GM12878 (cell line): ENCODE results near the gene OPCML. TPM values are rescaled to one million over a fixed set of nuclear protein-coding genes. Genes with fewer than 3 reads are reported as not detected.

Source experiments
- ATAC-seq: fragments of 200-7000 bp; cut with Tn5 transposase; 3 replicates; pipeline ENCODE4 v1.9.1; 2020; ENCODE audit warnings: mild to moderate bottlenecking, moderate library complexity
- BruUV-seq: library from RNA; stranded (reverse); fragments of 400-500 nt; replicated peaks from 2 replicates; lab custom pipeline; 2021; lab: Mats Ljungman, UMichigan
- CTCF ChIA-PET: fragments of 300-600 bp; sonication (Branson Sonifier 250); formaldehyde crosslinking; extraction: SDS; loops from one replicate; lab custom pipeline; 2021; ENCODE audit warnings: inconsistent platforms; lab: Yijun Ruan, JAX
- POLR2A ChIA-PET: fragments of 350-600 bp; formaldehyde crosslinking; extraction: SDS; loops from one replicate; lab custom pipeline; 2021; ENCODE audit warnings: inconsistent platforms; lab: Charles Lee
- RAD21 ChIA-PET: fragments of 300-600 bp; sonication (Branson Sonifier 250); formaldehyde crosslinking; loops from one replicate; lab custom pipeline; 2023; ENCODE audit warnings: antibody characterized with exemption; ENCODE audit not compliant: unreplicated experiment; lab: Charles Lee
- SMC1A ChIA-PET: fragments of 300-600 bp; sonication (Branson Sonifier 250); formaldehyde crosslinking; loops from one replicate; lab custom pipeline; 2023; ENCODE audit not compliant: unreplicated experiment, uncharacterized antibody; lab: Charles Lee
- DNase-seq: peaks from one replicate; pipeline ENCODE4 v3.0.0-alpha.2; 2011; ENCODE audit warnings: low read depth, low spot score
- FAIRE-seq: peaks from 3 replicates; lab custom pipeline; 2011; peaks lifted over from hg19 to GRCh38; lab: Jason Lieb, UNC
- H2AFZ ChIP-seq: 2 replicates; pipeline ENCODE4 v1.6.0; 2011; ENCODE audit warnings: low read depth, low read length, control low read depth; ENCODE audit not compliant: control insufficient read depth
- H3K27ac ChIP-seq: 2 replicates; pipeline ENCODE4 v1.5.1; 2011; ENCODE audit warnings: control low read depth; ENCODE audit not compliant: control insufficient read depth, insufficient read depth
- H3K27me3 ChIP-seq, 2 experiments: replicated peaks in 1 of 2; 2 replicates each; pipeline versions ENCODE4 v1.6.0 to v1.6.1; 2011; ENCODE audit warnings: low read length in 1 of 2; ENCODE audit not compliant: control insufficient read depth in 2 of 2, insufficient read depth in 2 of 2
- H3K36me3 ChIP-seq, 2 experiments: 2 replicates each; pipeline ENCODE4 v1.5.1; 2011; ENCODE audit warnings: low read length in 1 of 2; ENCODE audit not compliant: control insufficient read depth in 2 of 2, insufficient read depth in 2 of 2
- H3K4me1 ChIP-seq: 2 replicates; pipeline ENCODE4 v1.6.1; 2011; ENCODE audit warnings: mild to moderate bottlenecking, low read length, moderate library complexity, mixed read lengths; ENCODE audit not compliant: control insufficient read depth, insufficient read depth
- H3K4me2 ChIP-seq: 2 replicates; pipeline ENCODE4 v1.6.0; 2011; ENCODE audit warnings: control low read depth; ENCODE audit not compliant: control insufficient read depth, insufficient read depth
- H3K4me3 ChIP-seq: fragments of 200-600 bp; sonication (generic); 2 replicates; pipeline ENCODE4 v1.5.1; 2016
- H3K79me2 ChIP-seq: 2 replicates; pipeline ENCODE4 v1.6.0; 2011; ENCODE audit warnings: low read length; ENCODE audit not compliant: control insufficient read depth, insufficient read depth
- H3K9ac ChIP-seq: 2 replicates; pipeline ENCODE4 v1.8.0; 2011; ENCODE audit warnings: low read length, control low read depth, mixed read lengths; ENCODE audit not compliant: control insufficient read depth, insufficient read depth
- H3K9me3 ChIP-seq: replicated peaks from 3 replicates; pipeline ENCODE4 v1.5.1; 2011; ENCODE audit warnings: mild to moderate bottlenecking, low read length; ENCODE audit not compliant: control insufficient read depth, insufficient read depth
- H4K20me1 ChIP-seq: 2 replicates; pipeline ENCODE4 v1.6.0; 2011; ENCODE audit not compliant: control insufficient read depth, insufficient read depth
- EGR1 ChIP-seq, 2 experiments: IDR thresholded peaks; 1 replicate in 1 of 2; 2 replicates in 1 of 2; pipeline ENCODE4 v1.6.1; 2011 to 2012; ENCODE audit warnings: low read depth in 2 of 2, low read length in 2 of 2, borderline replicate concordance in 1 of 2, mild to moderate bottlenecking in 1 of 2, moderate library complexity in 1 of 2
- EP300 ChIP-seq, 2 experiments: fragments of 150-350 bp in 1 of 2; IDR thresholded peaks; 2 replicates each; pipeline ENCODE4 v1.6.1; 2011 to 2012; ENCODE audit warnings: low read depth in 2 of 2, low read length in 2 of 2, borderline replicate concordance in 1 of 2, improper control_type of control experiment in 1 of 2, inconsistent platforms in 1 of 2; ENCODE audit not compliant: control insufficient read depth in 1 of 2
- HDAC6 ChIP-seq: fragments of 200-600 bp; sonication (generic); IDR thresholded peaks from one replicate; pipeline ENCODE4 v1.8.0; 2017; ENCODE audit warnings: antibody characterized with exemption; ENCODE audit not compliant: unreplicated experiment
- IKZF1 ChIP-seq: fragments of 450-650 bp; conservative IDR thresholded peaks from 2 replicates; pipeline ENCODE4 v1.6.1; 2017; ENCODE audit warnings: antibody characterized with exemption, mild to moderate bottlenecking
- KDM1A ChIP-seq: fragments of 200-600 bp; sonication (generic); IDR thresholded peaks from 2 replicates; pipeline ENCODE4 v1.6.1; 2016; ENCODE audit warnings: borderline replicate concordance
- MLLT1 ChIP-seq: fragments of 450-650 bp; IDR thresholded peaks from 2 replicates; pipeline ENCODE4 v1.6.1; 2016; ENCODE audit warnings: mild to moderate bottlenecking
- MXI1 ChIP-seq: fragments of 150-350 bp; IDR thresholded peaks from 2 replicates; pipeline ENCODE4 v1.6.1; 2011; ENCODE audit warnings: low read depth, mild to moderate bottlenecking, inconsistent platforms, low read length, improper control_type of control experiment
- MYB ChIP-seq: fragments of 150-350 bp; IDR thresholded peaks from 2 replicates; pipeline ENCODE4 v1.6.1; 2014; ENCODE audit warnings: mild to moderate bottlenecking, low read depth, low read length, borderline replicate concordance
- NR2C2 ChIP-seq: IDR thresholded peaks from 2 replicates; pipeline ENCODE4 v1.6.1; 2011; ENCODE audit warnings: borderline replicate concordance, low read depth; ENCODE audit not compliant: control insufficient read depth, insufficient read length
- PAX8 ChIP-seq: fragments of 450-650 bp; IDR thresholded peaks from 2 replicates; pipeline ENCODE4 v1.6.1; 2017; ENCODE audit warnings: mild to moderate bottlenecking, moderate library complexity
- SMAD5 ChIP-seq: IDR thresholded peaks from 2 replicates; pipeline ENCODE4 v1.6.1; 2016; ENCODE audit warnings: antibody characterized with exemption, low read depth
- TAF1 ChIP-seq: IDR thresholded peaks from 2 replicates; pipeline ENCODE4 v1.6.1; 2011; ENCODE audit warnings: mild to moderate bottlenecking, low read depth, low read length, borderline replicate concordance
- TBL1XR1 ChIP-seq: IDR thresholded peaks from 2 replicates; pipeline ENCODE4 v1.6.1; 2012; ENCODE audit warnings: low read depth, low read length, improper control_type of control experiment
- TCF7 ChIP-seq: IDR thresholded peaks from 2 replicates; pipeline ENCODE4 v1.6.1; 2014; ENCODE audit warnings: antibody characterized with exemption, borderline replicate concordance
- ZBTB33 ChIP-seq: fragments of 450-650 bp; IDR thresholded peaks from 2 replicates; pipeline ENCODE4 v1.6.1; 2017; ENCODE audit warnings: mild to moderate bottlenecking
- ZNF592 ChIP-seq: fragments of 450-650 bp; IDR thresholded peaks from 2 replicates; pipeline ENCODE4 v1.6.1; 2017; ENCODE audit warnings: mild to moderate bottlenecking, moderate library complexity
- WGBS: methylation state at CpG from one replicate; pipeline ENCODE4 v1.1.6; 2016; ENCODE audit warnings: low lambda C conversion rate; ENCODE audit not compliant: insufficient replicate concordance, insufficient coverage; ENCODE audit errors: missing lambda C conversion rate; 5-methylcytosine and 5-hydroxymethylcytosine counted together
- in situ Hi-C: fragments of 300-500 bp; cut with MboI; formaldehyde crosslinking; loops from 9 replicates; pipeline ENCODE4 v1.14.3; 2018; ENCODE audit warnings: mixed read lengths
- intact Hi-C: fragments of 100-400 bp; cut with micrococcal nuclease; formaldehyde crosslinking; loops from one replicate; pipeline ENCODE4 v1.14.2; 2022; ENCODE audit not compliant: unreplicated experiment
- polyA plus RNA-seq, 11 experiments: library from polyadenylated mRNA; depleted of rRNA in 4 of 11; unstranded in 6 of 11; stranded (reverse) in 5 of 11; fragments of >200 nt; fragmentation: Nextera tagmentation in 4 of 11; fragmentation: Illumina TruSeq in 1 of 11; extraction: Ambion mirVana in 4 of 11; extraction: Trizol in 1 of 11; gene quantifications; 1 replicate in 1 of 11; 2 replicates in 10 of 11; pipeline versions ENCODE4 v1.2.1 to v1.2.3, GENCODE V29; 2011 to 2016; ENCODE audit warnings: inconsistent platforms in 2 of 11, missing spikeins in 2 of 11, low read depth in 1 of 11
- total RNA-seq, 4 experiments: library from RNA; depleted of rRNA in 3 of 4; stranded (reverse); fragments of >200 nt in 3 of 4; fragmentation: Illumina TruSeq in 1 of 4; extraction: Trizol in 1 of 4; gene quantifications; 2 replicates each; pipeline versions ENCODE4 v1.2.1 to v1.2.3, GENCODE V29; 2013 to 2021

OPCML gene
- total and polyA plus RNA-seq, 10 of the 15 experiments (the other 5 are each of a cell fraction or from before 2014, with no cell fraction given) = 0.84 TPM; not detected in 9

GRCh38 chr11:132852361-132852760 is 679.9 kb downstream of the OPCML start (continued):
- TF ChIP-seq ZBTB33 = no peak
- TF ChIP-seq EGR1 (IDR thresholded peaks at IDR 0.05; ENCODE audit: borderline replicate concordance in 1 of 2, low read depth in 2 of 2, low read length in 2 of 2) = no peak
- no peak for TF ChIP-seq TCF7

GRCh38 chr11:132851247-132851646 is 681.1 kb downstream of the OPCML start:
- CTCF ChIA-PET = no interaction called here
- Histone ChIP-seq H3K27ac (no peak overlapping the region), H4K20me1 (no peaks in the 10 kb centered on the region), H3K4me3 (no peak overlapping the region), H3K4me1 (no peaks in the 10 kb centered on the region), H3K9ac (no peak overlapping the region), H3K27me3 (no peaks in the 10 kb centered on the region), H2AFZ (no peak overlapping the region), H3K9me3 (no peaks in the 10 kb centered on the region), H3K79me2 (no peaks in the 10 kb centered on the region), H3K4me2 (no peak overlapping the region), H3K36me3 (no peaks in the 10 kb centered on the region)
- WGBS = 2% methylated on average over 2 of the region's 2 CpGs
- in situ Hi-C loops = no loop called here
- no peak for FAIRE-seq
- no TSS peak for BruUV-seq
- SMC1A ChIA-PET = interaction anchor here (0.7 to 1.5 kb wide), 3 partner anchors 11 to 604 kb away, joined by 3 to 5 read pairs (median 3); no protein-coding TSS in a partner anchor
- no peak for ATAC-seq
- POLR2A ChIA-PET = no interaction called here
- intact Hi-C loops = no loop called here
- DNase-seq = no peak
- TF ChIP-seq NR2C2 (no peak), TAF1 (no peak), PAX8 (no peak), EP300 (IDR thresholded peaks at IDR 0.05; ENCODE audit: borderline replicate concordance in 1 of 2, control insufficient read depth in 1 of 2, low read depth in 2 of 2, low read length in 2 of 2) (no peak), IKZF1 (no peak), TBL1XR1 (no peak), MLLT1 (no peak), MXI1 (no peak), MYB (no peak), HDAC6 (no peak), KDM1A (no peak), SMAD5 (no peak), ZNF592 (no peak)
- RAD21 ChIA-PET = no interaction called here
